IPS-NIHi11 (cell line): Measurements from ENCODE around the gene TMEM208.
A peak's percentile ranks its signal among the peaks of the same experiment; 100 is the strongest.

Experiments
- DNase-seq: peaks from one replicate; pipeline ENCODE4 v3.0.0; 2012; ENCODE audit warnings: mixed read lengths, low spot score

Gene TMEM208

GRCh38 chr16:67237396-67238277, 10.7 kb downstream of the TMEM208 start:
- no peak for DNase-seq

GRCh38 chr16:67238278-67238575, 11.3 kb downstream of the TMEM208 start:
- no peak for DNase-seq

DNA sequence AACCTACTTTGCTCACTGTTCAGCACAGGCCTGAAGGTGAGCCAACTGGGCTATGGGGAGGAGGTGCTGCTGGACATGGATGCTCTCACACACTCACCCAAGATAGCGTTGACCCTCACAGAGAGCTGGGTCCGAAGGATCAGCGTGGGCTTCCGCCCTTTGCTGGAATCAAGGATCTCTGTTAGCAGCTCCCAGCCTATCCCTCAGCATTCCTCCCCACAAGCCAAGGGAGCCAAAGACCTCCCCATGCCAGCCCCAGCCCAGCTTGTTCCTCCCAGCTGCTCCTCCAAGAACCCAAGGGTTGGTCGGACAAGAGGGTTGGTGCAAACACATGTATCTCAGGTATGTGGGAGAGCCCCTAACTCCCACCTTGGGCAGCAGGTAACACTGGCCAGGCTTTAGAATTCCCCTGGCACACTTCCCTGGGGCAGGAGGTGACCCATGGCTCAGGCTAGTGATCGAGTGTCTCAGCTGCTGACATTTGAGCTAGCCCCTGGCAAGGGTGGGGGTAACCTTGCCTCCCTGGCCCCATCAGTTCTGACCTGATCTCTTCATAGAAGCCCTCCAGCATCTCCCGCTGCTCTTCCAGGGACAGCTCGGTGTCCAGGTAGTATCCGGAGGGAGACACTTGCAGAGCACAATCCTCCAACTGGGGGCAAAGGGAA, 12.0 kb downstream of the TMEM208 start:
- DNase-seq: no peak

- no peak for DNase-seq
Observed at GRCh38 chr16:67240506-67240905, 13.6 kb downstream of the TMEM208 start.

GRCh38 chr16:67241008-67241900, 14.3 kb downstream of the TMEM208 start:
- DNase-seq: peak; percentile 37

DNA sequence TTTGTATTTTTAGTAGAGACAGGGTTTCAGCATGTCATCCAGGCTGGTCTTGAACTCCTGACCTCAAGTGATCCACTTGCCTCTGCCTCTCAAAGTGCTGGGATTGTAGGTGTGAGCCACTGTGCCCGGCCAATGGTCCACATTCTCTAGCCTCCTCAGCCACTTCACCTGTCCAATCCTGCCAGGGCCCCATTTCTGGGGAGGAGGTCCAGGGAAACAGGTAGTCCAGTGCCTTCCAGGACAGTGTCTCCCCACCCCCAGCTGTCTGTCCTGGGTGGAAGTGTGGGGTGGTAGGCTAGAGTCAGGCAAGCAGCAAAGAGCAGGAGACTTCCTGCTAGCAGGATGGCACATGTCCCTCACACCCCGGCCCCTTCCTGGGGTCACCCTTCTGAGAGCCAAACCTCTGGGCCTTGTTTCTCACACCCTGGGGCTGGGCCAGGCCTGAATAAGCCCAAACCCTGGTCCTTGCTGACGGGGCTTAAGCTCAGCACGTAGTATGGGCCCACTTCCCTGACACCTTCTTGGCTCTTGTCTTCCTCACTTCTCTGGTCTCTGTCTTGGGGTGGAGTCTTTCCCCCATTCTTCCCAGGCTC, 15.3 kb downstream of the TMEM208 start:
- DNase-seq: no peak

- DNase-seq: no peak
Observed at GRCh38 chr16:67243481-67243880, 16.6 kb downstream of the TMEM208 start.

- DNase-seq: no peak
Observed at GRCh38 chr16:67244387-67245185, 17.7 kb downstream of the TMEM208 start.

GRCh38 chr16:67245186-67245585, 18.3 kb downstream of the TMEM208 start:
- DNase-seq: no peak

DNA sequence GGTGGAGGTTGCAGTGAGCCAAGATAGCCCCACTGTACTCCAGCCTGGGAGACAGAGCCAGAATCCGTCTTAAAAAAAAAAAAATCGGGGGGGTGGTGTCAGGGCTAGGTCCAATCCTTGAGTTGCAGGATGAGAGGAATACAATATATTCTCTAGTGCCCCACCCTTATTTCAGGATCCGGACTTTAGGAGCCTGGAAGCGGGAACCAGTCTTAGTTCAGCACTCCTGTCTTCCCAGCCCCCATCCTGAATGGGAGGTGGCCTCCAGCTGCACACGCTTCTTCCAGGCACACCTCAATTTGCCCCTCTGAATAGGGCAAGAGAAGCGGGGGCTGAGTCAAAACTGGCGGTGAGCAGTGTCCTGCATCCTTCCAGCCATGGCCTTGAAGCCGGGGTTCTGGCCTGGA, 18.7 kb downstream of the TMEM208 start:
- no peak for DNase-seq

- DNase-seq: peak; percentile 77
Observed at GRCh38 chr16:67246081-67246755, 19.3 kb downstream of the TMEM208 start.

GRCh38 chr16:67246756-67247191, 19.8 kb downstream of the TMEM208 start:
- peak; percentile 81 for DNase-seq

DNA sequence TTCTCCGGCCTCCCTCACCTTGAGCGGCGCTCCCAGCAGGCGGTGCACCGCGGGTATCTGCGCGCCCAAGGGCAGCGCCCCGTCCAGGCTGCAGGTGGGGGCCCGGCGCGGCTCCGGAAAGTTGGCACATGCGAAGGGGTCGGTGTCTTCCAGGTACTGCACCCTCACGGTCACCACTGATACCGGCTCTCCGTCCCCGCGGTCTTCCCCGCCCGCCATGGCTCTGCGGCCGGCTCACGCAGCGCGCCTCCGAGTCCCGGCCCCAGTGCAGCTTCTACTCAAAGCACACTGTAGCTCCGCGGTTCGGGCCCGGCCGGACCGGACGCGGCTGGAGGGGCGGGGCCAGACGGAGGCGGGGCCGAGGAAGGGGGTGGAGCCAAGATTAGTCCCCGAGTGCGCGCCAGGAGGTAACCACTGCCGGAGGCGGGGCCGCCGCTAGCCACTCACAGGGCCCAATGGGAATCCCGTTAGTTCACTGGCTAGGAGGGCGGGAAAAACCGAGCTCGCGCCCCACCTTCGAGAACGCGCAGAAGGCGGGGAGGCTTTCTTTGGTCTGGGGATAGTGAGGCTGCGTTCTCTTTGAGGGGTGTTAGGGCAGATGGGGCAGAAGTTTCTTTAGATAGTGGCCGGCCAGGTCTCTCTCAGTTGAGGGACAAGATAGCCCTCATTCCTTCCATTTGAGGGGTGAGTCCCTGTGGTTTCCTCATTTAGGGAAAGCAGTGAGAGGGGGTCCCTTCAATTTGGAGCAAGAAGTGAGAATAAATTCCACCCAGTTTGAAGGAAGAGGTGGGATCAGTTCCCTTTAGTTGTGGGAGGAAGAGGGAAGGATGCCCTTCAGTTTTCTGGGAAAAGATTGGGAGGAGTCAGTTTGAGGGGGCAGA, 20.5 kb downstream of the TMEM208 start, which contains the start of gene FHOD1:
Gene FHOD1 (minus strand): TSS at position 290 of the 881 bp plus-strand sequence. CDS start 71 bp downstream, at position 219.
- peak; percentile 91 for DNase-seq

- no peak for DNase-seq
Observed at GRCh38 chr16:67248073-67248400, 21.1 kb downstream of the TMEM208 start.

GRCh38 chr16:67248401-67249177, 21.7 kb downstream of the TMEM208 start, which contains the start of gene SLC9A5:
Gene SLC9A5 (plus strand): TSS chr16:67248979. CDS start chr16:67249015, 36 bp downstream.
- peak; percentile 68 for DNase-seq

DNA sequence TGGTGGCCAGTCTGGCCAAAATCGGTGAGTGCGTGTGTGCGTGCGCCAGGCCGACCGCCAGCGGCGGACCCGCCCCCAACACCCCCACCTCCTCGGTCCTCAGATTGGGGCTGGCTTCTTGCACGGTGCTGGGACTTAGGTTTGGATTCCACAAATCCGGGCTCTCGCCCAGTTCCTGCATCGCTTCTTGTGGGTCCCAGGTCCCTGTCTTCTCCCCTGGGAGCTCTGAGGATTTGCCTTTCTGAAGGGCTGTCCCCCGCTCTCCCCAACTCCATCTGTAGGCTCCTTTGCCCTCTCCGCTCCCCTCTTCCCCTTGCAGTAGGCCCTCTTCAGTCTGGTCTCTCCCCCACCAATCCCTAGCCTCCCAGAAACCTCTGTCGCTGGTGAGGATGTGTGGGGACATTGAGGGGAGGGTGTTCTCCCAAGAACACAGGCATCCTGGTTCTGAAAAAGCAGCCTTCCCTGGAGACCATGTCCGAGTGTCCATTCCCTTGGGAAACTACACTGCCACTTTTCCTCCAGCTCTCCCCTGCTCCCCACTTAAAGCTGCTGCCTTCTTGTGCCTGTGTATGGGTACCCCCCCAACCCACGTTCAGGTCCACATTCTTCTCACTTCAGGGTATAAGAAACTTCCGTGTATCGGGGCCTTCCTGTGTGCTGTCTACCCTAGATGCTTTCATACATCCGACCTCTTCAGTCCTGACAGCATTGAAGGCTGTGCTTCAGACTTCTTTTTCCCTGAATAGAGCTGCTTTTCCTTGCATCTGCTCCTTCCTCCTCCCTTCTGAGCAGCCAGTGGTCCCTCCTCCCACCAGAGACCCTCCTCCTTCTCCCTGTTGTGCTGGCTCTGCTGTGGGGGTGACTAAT, 22.5 kb downstream of the TMEM208 start:
- no peak for DNase-seq

DNA sequence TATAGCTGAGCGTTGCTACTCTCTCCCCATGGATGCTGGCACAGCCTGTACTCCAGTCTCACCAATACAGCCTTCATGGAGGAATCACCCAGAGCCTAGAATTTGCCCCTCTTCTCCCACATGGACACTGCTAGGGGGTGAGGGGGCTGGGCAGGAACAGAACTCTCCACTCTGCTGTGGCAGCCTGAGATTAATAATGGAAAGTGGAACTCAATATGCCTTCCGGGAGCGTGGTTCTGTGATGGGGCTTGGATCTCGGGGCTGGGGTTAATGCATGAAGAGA, 23.1 kb downstream of the TMEM208 start:
- DNase-seq: no peak
